ENCODE measurements around the gene PDZD4.

The PDZD4 gene

DNA sequence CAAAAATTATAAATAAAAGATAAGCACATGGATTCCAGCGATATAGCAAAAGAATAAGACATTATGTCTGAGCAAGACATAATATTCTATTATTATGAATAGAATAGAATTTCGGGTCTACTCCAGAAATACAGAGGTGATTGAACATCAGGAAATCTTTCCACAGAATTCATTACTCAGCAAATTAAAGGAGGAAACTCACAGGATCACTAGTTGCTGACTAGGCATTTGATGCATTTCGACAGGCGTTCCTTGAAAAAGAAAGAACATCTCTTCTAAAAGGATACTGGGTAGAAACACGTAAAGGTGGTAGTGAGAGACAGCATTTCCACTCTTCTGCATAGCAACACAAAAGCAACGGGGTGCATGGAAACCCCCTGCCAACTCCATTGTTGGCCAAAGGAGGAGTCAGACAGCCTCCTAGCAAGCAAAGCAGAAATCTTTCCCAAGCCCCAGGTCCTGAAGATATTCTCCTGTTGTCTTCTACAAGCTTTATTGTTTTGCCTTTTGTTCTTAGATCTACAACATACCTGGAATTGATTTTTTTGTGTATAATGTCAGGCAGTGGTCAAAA lies 14.3 kb upstream of the PDZD4 start:
- H3K27me3 ChIP-seq (replicated peaks; ENCODE audit: control insufficient read depth, insufficient read depth, low read length), result no peaks in the 10 kb centered on the region
- no peak overlapping the region for H3K4me3 ChIP-seq (replicated peaks; ENCODE audit: low read depth, low read length)
- TF ChIP-seq, protein P1, sequence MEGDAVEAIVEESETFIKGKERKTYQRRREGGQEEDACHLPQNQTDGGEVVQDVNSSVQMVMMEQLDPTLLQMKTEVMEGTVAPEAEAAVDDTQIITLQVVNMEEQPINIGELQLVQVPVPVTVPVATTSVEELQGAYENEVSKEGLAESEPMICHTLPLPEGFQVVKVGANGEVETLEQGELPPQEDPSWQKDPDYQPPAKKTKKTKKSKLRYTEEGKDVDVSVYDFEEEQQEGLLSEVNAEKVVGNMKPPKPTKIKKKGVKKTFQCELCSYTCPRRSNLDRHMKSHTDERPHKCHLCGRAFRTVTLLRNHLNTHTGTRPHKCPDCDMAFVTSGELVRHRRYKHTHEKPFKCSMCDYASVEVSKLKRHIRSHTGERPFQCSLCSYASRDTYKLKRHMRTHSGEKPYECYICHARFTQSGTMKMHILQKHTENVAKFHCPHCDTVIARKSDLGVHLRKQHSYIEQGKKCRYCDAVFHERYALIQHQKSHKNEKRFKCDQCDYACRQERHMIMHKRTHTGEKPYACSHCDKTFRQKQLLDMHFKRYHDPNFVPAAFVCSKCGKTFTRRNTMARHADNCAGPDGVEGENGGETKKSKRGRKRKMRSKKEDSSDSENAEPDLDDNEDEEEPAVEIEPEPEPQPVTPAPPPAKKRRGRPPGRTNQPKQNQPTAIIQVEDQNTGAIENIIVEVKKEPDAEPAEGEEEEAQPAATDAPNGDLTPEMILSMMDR (IDR thresholded peaks at IDR 0.05; ENCODE audit: insufficient read depth, low read length, poor library complexity, severe bottlenecking), result no peak
- H3K36me3 ChIP-seq (ENCODE audit: control insufficient read depth, insufficient read depth, low read length), result no peaks in the 10 kb centered on the region
- no peak for DNase-seq (ENCODE audit: extremely low read depth, insufficient read length)

DNA sequence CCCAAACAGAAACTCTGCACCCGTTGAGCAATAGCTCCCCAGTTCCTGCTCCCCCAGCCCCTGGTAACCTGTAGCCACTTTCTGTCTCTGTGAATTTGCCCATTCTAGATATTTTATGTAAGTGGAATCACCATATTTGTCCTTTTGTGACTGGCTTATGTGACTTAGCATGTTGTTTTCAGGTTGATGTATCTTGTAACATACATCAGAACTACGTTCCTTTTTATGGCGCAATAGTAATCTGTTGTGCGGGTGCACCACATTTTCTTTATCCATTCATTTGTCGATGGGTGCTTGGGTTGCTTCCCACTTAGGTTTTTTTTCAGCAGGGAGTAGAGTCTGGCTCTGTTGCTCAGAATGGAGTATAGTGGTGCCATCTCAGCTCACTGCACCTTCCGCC lies 6.6 kb upstream of the PDZD4 start:
- Histone ChIP-seq H3K4me3 (replicated peaks; ENCODE audit: low read depth, low read length) (no peak overlapping the region), H3K27me3 (replicated peaks; ENCODE audit: control insufficient read depth, insufficient read depth, low read length) (no peaks in the 10 kb centered on the region), H3K36me3 (ENCODE audit: control insufficient read depth, insufficient read depth, low read length) (no peaks in the 10 kb centered on the region)
- no peak for DNase-seq (ENCODE audit: extremely low read depth, insufficient read length)
- TF ChIP-seq, protein P1 (IDR thresholded peaks at IDR 0.05; ENCODE audit: insufficient read depth, low read length, poor library complexity, severe bottlenecking), result no peak

DNA sequence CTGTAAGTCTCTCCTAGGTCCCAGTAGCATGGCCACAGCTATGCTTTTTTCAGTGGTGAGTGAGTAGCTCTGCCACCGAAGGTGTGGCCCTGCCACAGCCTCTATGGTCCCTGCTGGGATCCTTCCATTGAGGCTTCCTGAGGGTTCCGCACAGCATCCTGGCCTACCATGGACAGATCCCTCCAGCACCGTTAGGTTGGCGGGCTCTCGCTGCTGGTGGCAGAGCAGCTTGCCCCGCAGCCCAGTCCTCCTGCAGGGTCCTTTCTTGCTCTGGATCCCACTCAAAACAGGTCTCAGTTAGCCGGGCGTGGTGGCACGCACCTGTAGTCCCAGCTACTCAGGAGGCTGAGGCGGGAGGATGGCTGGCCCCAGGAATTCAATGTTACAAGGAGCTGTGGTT lies 2.4 kb upstream of the PDZD4 start:
- no peaks in the 10 kb centered on the region; the same call in 1 of the 2 replicates for H3K27me3 ChIP-seq (replicated peaks; ENCODE audit: control insufficient read depth, insufficient read depth, low read length)
- TF ChIP-seq, protein P1 (IDR thresholded peaks at IDR 0.05; ENCODE audit: insufficient read depth, low read length, poor library complexity, severe bottlenecking), result no peak

DNA sequence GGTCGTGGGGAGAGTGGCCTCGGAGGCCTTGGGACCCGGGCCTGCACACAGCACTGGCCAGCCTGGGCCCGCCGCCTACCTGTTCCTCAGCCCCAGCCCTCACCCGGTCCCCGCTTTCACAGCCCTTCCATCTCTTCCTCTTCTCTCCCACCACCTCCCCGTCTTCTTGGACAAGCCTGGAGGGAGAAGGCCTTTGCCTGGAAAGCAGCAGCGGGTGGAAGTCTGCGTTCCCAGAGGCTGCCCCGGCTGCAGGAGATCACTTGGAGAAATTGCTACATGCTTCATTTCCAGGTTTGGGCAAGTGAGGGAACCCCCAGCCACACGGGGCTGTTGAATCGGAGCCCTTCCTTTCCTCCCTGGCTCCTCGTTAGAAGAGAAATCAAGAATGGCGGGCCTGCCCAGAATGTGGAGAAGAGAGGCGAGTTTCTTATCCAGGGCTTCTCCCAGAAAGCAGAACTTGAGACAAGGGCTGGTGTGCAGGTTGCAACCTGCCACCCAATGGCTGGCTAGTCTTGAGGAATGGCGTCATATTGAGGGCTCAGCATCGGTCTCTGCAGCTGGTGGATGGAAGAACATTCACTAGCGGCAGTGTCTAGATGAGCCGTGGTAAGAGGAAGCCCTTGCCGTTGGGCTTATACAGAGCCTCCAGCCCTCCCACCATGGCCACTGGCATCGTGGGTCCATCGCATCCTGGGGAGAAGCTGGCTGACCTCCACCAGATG lies 1.2 kb upstream of the PDZD4 start:
- TF ChIP-seq, protein P1 (IDR thresholded peaks at IDR 0.05; ENCODE audit: insufficient read depth, low read length, poor library complexity, severe bottlenecking), result no peak
- no peak for DNase-seq (ENCODE audit: extremely low read depth, insufficient read length)
- H3K4me3 ChIP-seq (replicated peaks; ENCODE audit: low read depth, low read length), result no peak overlapping the region

More for the DNA sequence above, 2.4 kb upstream of the PDZD4 start:
- no peaks in the 10 kb centered on the region for H3K36me3 ChIP-seq (ENCODE audit: control insufficient read depth, insufficient read depth, low read length)
- no peak for DNase-seq (ENCODE audit: extremely low read depth, insufficient read length)
- H3K4me3 ChIP-seq (replicated peaks; ENCODE audit: low read depth, low read length), result no peak overlapping the region

DNA sequence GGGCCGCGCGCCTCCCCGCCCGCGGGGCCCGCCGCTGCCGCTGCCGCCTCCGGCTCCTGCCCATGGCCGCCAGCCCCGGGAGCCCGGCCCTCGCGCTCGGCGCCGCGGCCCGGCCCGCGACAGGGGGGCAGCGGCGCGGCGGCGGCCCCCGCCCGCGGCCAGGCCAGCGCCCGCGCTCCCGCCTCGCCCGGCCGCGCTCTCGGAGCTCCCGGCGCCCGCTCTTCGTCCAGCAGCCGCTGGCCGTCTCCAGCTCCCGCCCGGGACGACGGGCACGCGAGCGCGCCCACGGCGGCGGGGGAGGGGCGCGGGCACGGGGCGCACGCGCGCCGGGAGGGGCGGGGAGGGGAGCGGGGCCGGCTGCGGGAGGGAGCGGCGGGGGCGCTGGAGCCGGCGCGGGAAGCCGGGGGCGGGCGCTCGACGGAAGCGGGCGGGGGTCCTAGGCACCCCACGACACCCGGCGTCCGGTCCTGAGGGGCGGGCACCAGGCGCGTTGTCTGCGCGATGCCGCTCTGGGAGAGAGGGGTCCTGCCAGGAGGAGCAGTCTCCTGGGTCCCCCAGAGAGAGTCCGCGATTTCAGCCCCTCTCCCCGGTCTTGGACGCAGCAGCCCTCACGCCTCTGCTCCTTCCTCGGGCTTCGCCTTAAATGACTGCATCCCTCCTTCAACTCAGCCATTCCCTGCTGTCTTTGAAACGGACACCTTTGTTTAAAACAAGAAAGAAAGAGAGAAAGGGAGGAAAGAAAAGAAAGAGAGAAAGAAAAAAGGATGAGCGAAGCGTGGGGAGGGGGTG lies 490 bp upstream of the PDZD4 start:
- TF ChIP-seq, protein P1 (IDR thresholded peaks at IDR 0.05; ENCODE audit: insufficient read depth, low read length, poor library complexity, severe bottlenecking), result no peak
- Histone ChIP-seq H3K36me3 (ENCODE audit: control insufficient read depth, insufficient read depth, low read length) (no peaks in the 10 kb centered on the region), H3K27me3 (replicated peaks; ENCODE audit: control insufficient read depth, insufficient read depth, low read length) (no peaks in the 10 kb centered on the region; the same call in 1 of the 2 replicates), H3K4me3 (replicated peaks; ENCODE audit: low read depth, low read length) (no peak overlapping the region)
- no peak for DNase-seq (ENCODE audit: extremely low read depth, insufficient read length)

More for the DNA sequence above, 1.2 kb upstream of the PDZD4 start:
- Histone ChIP-seq H3K27me3 (replicated peaks; ENCODE audit: control insufficient read depth, insufficient read depth, low read length) (no peaks in the 10 kb centered on the region; the same call in 1 of the 2 replicates), H3K36me3 (ENCODE audit: control insufficient read depth, insufficient read depth, low read length) (no peaks in the 10 kb centered on the region)

Data from GM06990 (cell line).